Kidney (tissue), 14 donors: Measurements from ENCODE around the gene TSPO2. TPM values are rescaled to one million over a fixed set of nuclear protein-coding genes. Genes with fewer than 3 reads are reported as not detected.

Source experiments
- DNase-seq, 5 donors: peaks; one replicate each; pipeline ENCODE4 v3.0.0-alpha.2; 2013 to 2020
- FAIRE-seq: peaks from 2 replicates; lab custom pipeline; 2012; peaks lifted over from hg19 to GRCh38; lab: Jason Lieb, UNC
- H3K27ac ChIP-seq, 2 donors: one replicate each; pipeline ENCODE4 v1.7.0; 2013; ENCODE audit warnings: low read depth in 2 of 2, low read length in 2 of 2, inconsistent platforms in 1 of 2
- H3K27me3 ChIP-seq: one replicate; pipeline ENCODE4 v1.7.1; 2013; ENCODE audit warnings: low read length, inconsistent platforms; ENCODE audit not compliant: control insufficient read depth, insufficient read depth
- H3K36me3 ChIP-seq, 3 donors: one replicate each; pipeline versions ENCODE4 v1.7.0 to v1.7.1; 2013; ENCODE audit warnings: low read length in 3 of 3, control low read depth in 1 of 3, inconsistent platforms in 1 of 3; ENCODE audit not compliant: insufficient read depth in 3 of 3, control insufficient read depth in 2 of 3
- H3K4me1 ChIP-seq, 3 donors: one replicate each; pipeline versions ENCODE4 v1.7.0 to v1.7.1; 2013; ENCODE audit warnings: low read length in 3 of 3, inconsistent platforms in 1 of 3, low read depth in 1 of 3; ENCODE audit not compliant: control insufficient read depth in 2 of 3, insufficient read depth in 2 of 3
- H3K4me3 ChIP-seq, 3 donors: one replicate each; pipeline versions ENCODE4 v1.7.0 to v1.8.1; 2013; ENCODE audit warnings: low read length in 3 of 3, control low read depth in 1 of 3, inconsistent platforms in 1 of 3
- H3K9ac ChIP-seq, 3 donors: one replicate each; pipeline versions ENCODE4 v1.7.0 to v1.7.1; 2013; ENCODE audit warnings: low read length in 3 of 3, control low read depth in 1 of 3, inconsistent platforms in 1 of 3
- H3K9me3 ChIP-seq, 3 donors: one replicate each; pipeline versions ENCODE4 v1.7.0 to v1.7.1; 2013; ENCODE audit warnings: low read length in 3 of 3, control low read depth in 1 of 3, inconsistent platforms in 1 of 3; ENCODE audit not compliant: control insufficient read depth in 2 of 3, insufficient read depth in 1 of 3
- intact Hi-C: fragments of 100-400 bp; cut with DNase I; formaldehyde crosslinking; loops from one replicate; pipeline ENCODE4 v1.11.1; 2022
- polyA plus RNA-seq: library from polyadenylated mRNA; stranded (reverse); fragments of 350-450 nt; fragmentation: Illumina TruSeq; extraction: RNeasy Lipid Tissue Mini Kit (QIAGEN cat#74804); gene quantifications from one replicate; pipeline ENCODE4 v1.2.3, GENCODE V29; 2014; ENCODE audit warnings: low read depth, low replicate concordance; ENCODE audit not compliant: insufficient read depth
- total RNA-seq: library from RNA; stranded (reverse); fragmentation: NEBNext Ultra II Directional; extraction: Animal tissue kit (Norgen Biotek cat#: 25700); gene quantifications from one replicate; pipeline ENCODE4 v1.2.1, GENCODE V29; 2021
- TF ChIP-seq, protein P1 (sequence below): IDR thresholded peaks from 3 replicates; pipeline ENCODE4 v1.5.1; 2012; ENCODE audit warnings: mild to moderate bottlenecking, moderate library complexity, borderline replicate concordance; ENCODE audit not compliant: insufficient read depth; ENCODE audit errors: extremely low read depth
- donor health status: control.
- donor health status: control.
- donor health status: control.
- donor health status: control.
- donor health status: control.
- donor health status: DM: yes; HTN: yes; CAD: no.
- donor health status: Normal renal cell carcinoma (clear cell type).

Gene TSPO2
- total and polyA plus RNA-seq, 2 donors from 2014 or later, result 0.44 to 0.88 TPM

DNA sequence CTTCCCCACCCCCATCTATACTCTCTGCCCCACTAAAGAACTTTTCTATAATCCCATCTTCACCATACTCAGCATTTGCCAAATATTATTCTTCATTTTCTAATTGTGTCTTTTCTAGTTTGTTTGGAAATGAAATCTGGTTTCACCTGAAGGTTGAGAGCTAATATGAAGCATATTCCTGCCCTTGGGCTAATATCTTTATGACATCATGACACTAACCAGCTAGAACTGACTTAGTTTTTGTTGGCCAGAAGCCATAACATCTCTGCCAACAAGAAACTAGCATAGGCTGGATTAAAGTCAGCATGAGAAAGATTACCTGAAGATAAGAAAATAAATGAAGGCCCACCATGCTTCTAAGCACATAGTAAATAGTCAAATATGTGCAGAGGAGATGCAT lies 20.0 kb upstream of the TSPO2 start:
- H3K27ac ChIP-seq, result peak overlapping the region in 1 of 2 donors; percentile 76
- TF ChIP-seq, protein P1, sequence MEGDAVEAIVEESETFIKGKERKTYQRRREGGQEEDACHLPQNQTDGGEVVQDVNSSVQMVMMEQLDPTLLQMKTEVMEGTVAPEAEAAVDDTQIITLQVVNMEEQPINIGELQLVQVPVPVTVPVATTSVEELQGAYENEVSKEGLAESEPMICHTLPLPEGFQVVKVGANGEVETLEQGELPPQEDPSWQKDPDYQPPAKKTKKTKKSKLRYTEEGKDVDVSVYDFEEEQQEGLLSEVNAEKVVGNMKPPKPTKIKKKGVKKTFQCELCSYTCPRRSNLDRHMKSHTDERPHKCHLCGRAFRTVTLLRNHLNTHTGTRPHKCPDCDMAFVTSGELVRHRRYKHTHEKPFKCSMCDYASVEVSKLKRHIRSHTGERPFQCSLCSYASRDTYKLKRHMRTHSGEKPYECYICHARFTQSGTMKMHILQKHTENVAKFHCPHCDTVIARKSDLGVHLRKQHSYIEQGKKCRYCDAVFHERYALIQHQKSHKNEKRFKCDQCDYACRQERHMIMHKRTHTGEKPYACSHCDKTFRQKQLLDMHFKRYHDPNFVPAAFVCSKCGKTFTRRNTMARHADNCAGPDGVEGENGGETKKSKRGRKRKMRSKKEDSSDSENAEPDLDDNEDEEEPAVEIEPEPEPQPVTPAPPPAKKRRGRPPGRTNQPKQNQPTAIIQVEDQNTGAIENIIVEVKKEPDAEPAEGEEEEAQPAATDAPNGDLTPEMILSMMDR, result no peak

DNA sequence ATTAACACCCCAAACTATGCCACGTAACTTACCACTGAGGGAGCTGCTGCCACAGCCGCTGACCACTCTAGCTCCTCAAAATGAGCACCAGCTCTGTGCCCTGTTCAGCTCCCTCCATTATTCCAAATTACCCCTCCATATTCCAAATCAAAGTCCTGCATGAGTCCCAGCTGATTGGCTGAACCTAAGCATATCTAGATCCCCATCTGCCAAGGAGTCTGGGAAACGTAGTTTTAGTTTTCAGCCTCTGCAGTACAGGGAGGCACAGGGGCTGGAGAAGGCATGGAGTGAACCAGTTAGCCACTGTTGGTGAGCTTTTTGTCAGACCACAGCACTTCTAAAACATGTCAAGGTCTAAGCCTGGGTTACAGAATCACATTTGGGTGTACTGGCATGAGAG lies 19.2 kb upstream of the TSPO2 start:
- H3K27ac ChIP-seq, result peak overlapping the region in 1 of 2 donors; percentile 13
- FAIRE-seq (no peak), DNase-seq (no peak)
- H3K4me3 ChIP-seq, result no peak overlapping the region
- no peaks in the 10 kb centered on the region for H3K36me3 ChIP-seq
- TF ChIP-seq, protein P1, result no peak
- intact Hi-C loops, result no loop called here
- no peaks in the 10 kb centered on the region for H3K27me3 ChIP-seq
- H3K9ac ChIP-seq, result no peak overlapping the region
- peaks cover 0 to 29% (median 9%) of the 10 kb centered on the region in 3 donors for H3K4me1 ChIP-seq
- peaks cover 0 to 6% (median 0%) of the 10 kb centered on the region in 3 donors for H3K9me3 ChIP-seq

More for the DNA sequence above, 20.0 kb upstream of the TSPO2 start:
- DNase-seq (peak in 1 of 5 donors; percentile 38), FAIRE-seq (no peak)
- no peak overlapping the region for H3K4me3 ChIP-seq
- intact Hi-C loops, result no loop called here
- no peak overlapping the region for H3K9ac ChIP-seq
- peaks cover 0 to 6% (median 0%) of the 10 kb centered on the region in 3 donors for H3K9me3 ChIP-seq
- H3K36me3 ChIP-seq, result no peaks in the 10 kb centered on the region
- peaks cover 0 to 22% (median 7%) of the 10 kb centered on the region in 3 donors for H3K4me1 ChIP-seq
- H3K27me3 ChIP-seq, result no peaks in the 10 kb centered on the region

DNA sequence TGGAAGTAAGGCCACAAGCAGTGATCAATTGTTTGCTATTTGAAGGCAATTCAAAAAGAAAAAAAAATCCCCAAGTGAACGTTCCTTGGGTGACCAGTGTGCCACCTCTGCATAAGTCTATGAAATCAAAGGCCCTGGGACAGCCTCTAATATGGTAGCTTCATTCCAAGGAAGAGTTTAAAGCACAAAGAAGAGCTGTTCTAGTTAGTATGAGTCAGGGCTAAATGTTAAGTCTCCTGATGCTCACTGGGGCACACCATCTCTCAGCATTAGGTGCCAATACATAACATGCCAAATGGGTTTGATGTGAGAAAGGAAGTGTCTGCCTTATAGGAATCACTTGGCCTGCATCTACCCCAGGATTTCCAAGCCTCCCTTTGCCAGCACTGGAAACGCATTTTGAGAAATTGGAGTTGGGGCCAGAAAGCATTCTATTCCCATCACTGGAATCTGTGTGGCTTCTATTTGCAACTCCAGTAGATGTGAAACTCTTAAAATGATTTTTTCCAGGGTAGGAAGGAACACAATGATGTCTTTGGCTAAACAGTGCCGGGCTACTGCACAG lies 16.2 kb upstream of the TSPO2 start:
- peaks cover 0 to 29% (median 11%) of the 10 kb centered on the region in 3 donors for H3K4me1 ChIP-seq
- H3K9me3 ChIP-seq, result no peaks in the 10 kb centered on the region
- TF ChIP-seq, protein P1, result no peak
- intact Hi-C loops, result no loop called here
- no peak for FAIRE-seq
- peaks cover 0 to 2% (median 1%) of the 10 kb centered on the region in 3 donors for H3K36me3 ChIP-seq
- H3K27ac ChIP-seq, result no peak overlapping the region
- no peak overlapping the region for H3K9ac ChIP-seq
- H3K4me3 ChIP-seq, result no peak overlapping the region
- H3K27me3 ChIP-seq, result no peaks in the 10 kb centered on the region
- DNase-seq, result no peak

DNA sequence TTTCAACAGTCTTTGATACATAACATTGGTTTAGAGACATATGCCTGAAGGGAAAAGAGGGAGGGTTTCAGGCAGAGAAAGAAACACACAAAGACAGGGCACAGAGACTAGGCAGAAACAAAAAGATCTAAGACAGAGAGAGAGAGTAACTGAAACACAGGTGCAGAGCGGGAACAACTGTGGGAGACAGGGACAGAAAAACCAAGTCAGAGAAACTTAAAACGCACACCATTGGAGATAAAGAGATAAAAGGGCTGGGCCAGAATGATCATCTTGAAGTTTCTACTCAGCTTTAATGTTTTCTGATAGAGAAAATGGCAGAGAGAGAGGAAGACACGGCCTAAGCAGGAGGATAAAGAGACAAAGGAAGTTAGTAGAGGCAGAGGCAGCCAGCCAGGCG lies 15.0 kb upstream of the TSPO2 start:
- DNase-seq, result no peak
- TF ChIP-seq, protein P1, result no peak
- intact Hi-C loops, result no loop called here
- Histone ChIP-seq H3K4me1 (peaks cover 0 to 22% (median 7%) of the 10 kb centered on the region in 3 donors), H3K36me3 (peaks cover 0 to 7% (median 6%) of the 10 kb centered on the region in 3 donors), H3K27ac (peak overlapping the region in 1 of 2 donors; percentile 71), H3K9me3 (no peaks in the 10 kb centered on the region), H3K27me3 (no peaks in the 10 kb centered on the region), H3K4me3 (peak overlapping the region; percentile 15 to 58 (median 56)), H3K9ac (peak overlapping the region; percentile 6 to 66 (median 46))
- no peak for FAIRE-seq
